OCI-LY7 (cell line): ENCODE results near the gene TMEM43.

Source experiments
- CTCF ChIP-seq: fragments of 200-600 bp; sonication (generic); conservative IDR thresholded peaks from 2 replicates; pipeline ENCODE4 v1.5.1; 2014; ENCODE audit warnings: mild to moderate bottlenecking, antibody characterized with exemption, low read length, moderate library complexity, mixed read lengths
- EZH2phosphoT487 ChIP-seq: fragments of 200-600 bp; sonication (generic); IDR thresholded peaks from 2 replicates; pipeline ENCODE4 v1.6.1; 2018; ENCODE audit warnings: low read depth, borderline replicate concordance, mild to moderate bottlenecking, mixed run types, antibody characterized with exemption, low read length, moderate library complexity, mixed read lengths

GRCh38 chr3:14126887-14127505 lies 2.1 kb downstream of the TMEM43 start:
- TF ChIP-seq CTCF (no peak), EZH2phosphoT487 (no peak)
